Adipose tissue (tissue), 3 donors: ENCODE data around the gene LSAMP. TPM values are rescaled to one million over a fixed set of nuclear protein-coding genes. Genes with fewer than 3 reads are reported as not detected.

Experiments used
- H3K27ac ChIP-seq: one replicate; pipeline ENCODE4 v1.5.1; 2013; ENCODE audit warnings: low read depth, low read length
- whole genome bisulfite sequencing, 3 donors: extraction: QIAGEN DNeasy Blood & Tissue Kit; methylation state at CpG; one replicate each; pipeline ENCODE4 v1.1.7; 2013; 5-methylcytosine and 5-hydroxymethylcytosine counted together
- polyA plus RNA-seq, 3 donors: library from polyadenylated mRNA; stranded (reverse); fragments of 200-250 nt; gene quantifications; one replicate each; pipeline ENCODE4 v1.2.3, GENCODE V29; 2013
- donor health status: healthy with polysubstance abuse.
- donor health status: Bipolar disorder and iron deficiency.
- donor health status: healthy.

The LSAMP gene
- polyA plus RNA-seq, 3 donors = 0.38 to 2.1 (median 1.4) TPM

DNA sequence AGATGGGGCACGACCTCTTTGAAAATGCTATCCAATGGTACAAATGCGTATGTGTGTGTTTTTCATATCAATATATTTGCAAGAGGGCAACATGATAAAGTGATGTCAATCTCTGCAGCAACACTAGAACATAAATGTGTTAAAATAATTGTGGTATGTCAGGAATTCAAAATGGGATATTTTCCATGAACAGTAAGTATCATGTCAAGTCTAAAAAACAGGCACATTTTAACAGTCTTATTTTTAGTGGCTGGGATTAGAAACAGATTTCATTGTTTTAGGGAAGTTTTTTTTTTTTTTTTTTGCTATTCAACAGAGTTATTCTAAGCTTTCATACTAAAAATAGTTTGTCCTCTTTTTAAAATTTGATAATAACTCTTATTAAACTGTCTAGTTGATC lies 612.2 kb downstream of the LSAMP start:
- 46 to 67% (median 67%) methylated on average over 2 of the region's 2 CpGs for WGBS, 3 donors

DNA sequence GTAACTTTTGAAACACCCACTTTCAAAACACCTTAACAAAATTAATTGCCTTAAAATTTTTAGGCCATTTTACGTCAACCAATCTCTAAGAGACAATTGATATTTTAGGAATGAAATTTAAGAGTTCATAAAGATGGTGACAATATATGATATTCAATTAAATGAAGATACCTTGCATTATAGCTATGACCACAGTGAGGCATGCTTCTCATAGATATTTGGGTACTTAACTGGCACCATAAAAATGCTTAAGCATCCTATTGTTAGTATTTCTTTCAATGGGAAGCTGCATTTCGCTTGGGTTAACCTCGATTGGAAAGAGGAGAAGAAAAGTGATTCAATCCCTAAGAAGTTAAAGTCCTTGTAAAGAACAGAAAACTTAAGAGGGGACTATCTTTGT lies 613.0 kb downstream of the LSAMP start:
- WGBS, 3 donors = 75 to 89% (median 83%) methylated on average over 3 of the region's 3 CpGs
- H3K27ac ChIP-seq = no peak overlapping the region

More for the DNA sequence above, 612.2 kb downstream of the LSAMP start:
- no peak overlapping the region for H3K27ac ChIP-seq

DNA sequence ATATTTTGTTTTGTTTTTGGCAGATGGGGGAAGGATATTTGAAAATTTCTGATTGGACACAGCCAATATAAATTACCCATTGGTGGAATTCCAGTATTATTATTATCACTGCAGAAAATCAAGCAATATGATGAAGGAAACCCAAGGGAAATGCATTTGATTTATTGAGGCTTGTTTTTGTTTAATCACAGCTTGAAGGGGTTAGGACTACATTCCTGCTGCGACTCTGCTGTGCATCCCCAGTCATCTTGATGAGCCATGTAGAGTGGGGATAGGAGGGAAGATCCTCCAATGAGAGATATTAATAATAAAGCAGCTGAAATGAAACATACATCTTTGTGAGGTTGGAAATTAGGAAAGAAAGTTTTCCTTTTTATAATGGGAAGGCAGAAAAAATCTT lies 613.4 kb downstream of the LSAMP start:
- no peak overlapping the region for H3K27ac ChIP-seq
- WGBS, 3 donors = 68 to 78% (median 75%) methylated on average over 1 of the region's 1 CpG

DNA sequence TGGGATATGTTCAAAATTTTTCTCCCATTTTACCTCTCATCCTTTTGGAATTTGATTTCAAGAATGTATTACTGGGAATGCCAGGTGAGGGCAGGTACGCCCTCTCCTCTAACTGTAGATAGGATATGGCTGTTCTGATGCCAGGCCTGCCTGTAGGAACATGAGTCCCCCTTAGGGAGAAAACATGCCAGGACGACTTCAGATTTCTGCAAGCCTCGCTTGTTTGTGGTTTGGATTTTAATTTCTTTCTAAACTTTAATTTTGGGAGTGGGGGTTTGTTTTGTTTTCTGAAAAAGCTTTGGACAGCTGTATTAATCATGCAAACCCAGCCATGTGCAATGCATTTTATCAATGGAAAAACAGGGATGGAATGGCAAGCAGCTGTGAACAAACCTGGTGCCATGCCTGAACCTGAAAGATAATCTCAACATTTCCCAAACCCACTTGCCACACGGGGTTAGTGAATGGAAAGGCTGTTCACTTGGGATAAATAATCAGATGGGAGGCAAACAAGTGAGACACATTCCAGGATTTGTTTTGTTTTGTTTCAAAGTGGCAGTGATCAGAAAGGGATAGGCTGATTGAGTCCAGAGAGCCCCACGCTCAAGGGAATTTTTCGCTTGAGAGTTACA lies 614.4 kb downstream of the LSAMP start:
- H3K27ac ChIP-seq = no peak overlapping the region
- WGBS, 3 donors = 77 to 83% (median 83%) methylated on average over 6 of the region's 6 CpGs

DNA sequence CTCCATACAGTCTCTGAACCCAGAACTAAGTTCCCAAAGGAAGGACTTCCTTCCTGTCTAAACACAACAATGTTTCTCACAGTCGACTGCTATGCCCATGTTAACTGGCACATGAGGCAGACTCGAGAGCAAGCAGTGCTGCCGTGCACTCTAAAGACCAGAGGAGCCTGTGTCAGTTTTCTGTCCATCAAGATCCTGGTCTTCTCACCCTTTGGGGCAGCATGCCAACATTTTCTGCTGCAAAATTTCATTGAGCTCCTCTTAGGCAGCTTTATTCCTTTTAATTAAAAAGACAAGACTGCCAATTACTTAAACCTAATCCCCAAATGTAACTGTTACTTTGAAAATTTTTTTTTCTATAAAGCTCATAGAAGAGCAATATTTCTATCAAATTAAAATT lies 616.9 kb downstream of the LSAMP start:
- WGBS, 3 donors = 29 to 55% (median 39%) methylated on average over 3 of the region's 3 CpGs
- no peak overlapping the region for H3K27ac ChIP-seq

DNA sequence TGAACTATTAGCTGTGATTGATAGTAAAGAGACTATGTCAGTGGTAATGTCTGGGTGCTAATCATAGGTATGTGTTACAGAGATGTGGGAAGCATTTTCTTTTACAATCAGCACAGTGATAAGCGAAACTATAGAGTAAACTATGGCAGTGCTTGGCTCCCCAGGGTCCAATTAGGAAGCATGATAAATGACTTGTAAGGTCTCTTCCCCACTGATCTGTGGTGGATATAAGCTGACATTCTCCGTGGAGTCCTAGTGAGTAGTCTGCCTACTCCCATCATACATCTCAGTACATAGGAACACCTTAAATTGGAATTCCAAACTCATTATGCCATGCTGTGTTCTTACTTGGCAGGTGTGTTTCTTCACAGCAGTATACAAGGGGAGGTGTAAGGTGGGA lies 617.8 kb downstream of the LSAMP start:
- WGBS, 3 donors = 82 to 87% (median 87%) methylated on average over 2 of the region's 2 CpGs
- H3K27ac ChIP-seq = no peak overlapping the region

DNA sequence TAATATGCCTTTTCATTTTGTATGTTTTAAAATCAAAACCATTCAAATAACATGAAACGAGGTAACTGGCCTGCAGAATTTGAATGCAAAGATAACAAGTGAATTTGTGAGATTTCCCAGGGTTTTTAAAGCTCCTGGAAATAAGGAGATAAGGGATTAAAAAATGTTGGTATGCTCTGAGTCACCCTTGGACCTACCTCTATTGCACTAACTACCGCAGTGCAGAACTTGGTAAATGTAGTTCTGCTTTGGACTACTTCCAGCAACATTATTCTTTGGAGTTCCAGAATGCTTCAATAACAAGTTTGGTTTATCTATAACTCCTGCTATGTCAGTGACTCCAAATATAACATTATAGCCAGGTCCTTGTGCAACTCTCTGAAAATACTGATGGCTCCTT lies 620.2 kb downstream of the LSAMP start:
- H3K27ac ChIP-seq = no peak overlapping the region
- 48 to 79% (median 78%) methylated on average over 2 of the region's 2 CpGs for whole genome bisulfite sequencing, 3 donors

DNA sequence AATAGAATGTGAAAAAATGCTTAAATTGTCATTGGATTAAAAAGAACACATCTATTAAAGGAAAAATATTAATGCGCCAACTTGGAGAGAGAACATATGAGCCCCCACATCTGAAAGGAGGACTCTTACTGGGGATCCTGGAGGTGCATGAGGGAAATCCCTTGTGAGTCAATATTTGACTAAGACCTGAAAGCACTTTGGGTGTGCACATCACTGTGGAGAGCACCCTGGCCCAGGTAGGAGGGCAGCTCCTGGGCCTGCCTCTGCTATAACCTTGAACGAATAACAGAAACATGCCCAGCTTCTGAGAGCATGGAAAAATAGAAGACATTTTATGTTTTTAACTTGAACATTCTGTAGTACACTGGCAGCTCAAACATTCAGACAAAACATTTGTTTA lies 622.2 kb downstream of the LSAMP start:
- WGBS, 3 donors = 91 to 98% (median 94%) methylated on average over 2 of the region's 2 CpGs

DNA sequence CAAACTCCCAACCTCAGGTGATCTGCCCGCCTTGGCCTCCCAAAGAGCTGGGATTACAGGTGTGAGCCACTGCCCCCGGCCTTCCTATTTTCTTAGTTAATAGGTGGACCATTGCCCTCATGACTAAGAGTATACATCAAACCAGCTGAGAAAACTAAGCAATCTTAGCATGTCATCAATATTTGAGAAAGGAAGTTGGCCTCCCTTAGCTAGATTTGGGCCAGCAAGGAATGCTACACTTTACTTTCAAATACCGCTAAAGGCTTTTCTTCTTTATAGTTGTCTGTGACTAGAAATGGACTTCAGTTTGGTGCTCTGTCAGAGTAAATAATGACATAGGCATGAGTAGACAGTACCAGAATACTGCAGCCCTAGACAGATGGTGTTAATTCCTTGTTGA lies 622.7 kb downstream of the LSAMP start:
- no peak overlapping the region for H3K27ac ChIP-seq
- WGBS, 3 donors = 95 to 98% (median 95%) methylated on average over 3 of the region's 3 CpGs

More for the DNA sequence above, 622.2 kb downstream of the LSAMP start:
- no peak overlapping the region for H3K27ac ChIP-seq

DNA sequence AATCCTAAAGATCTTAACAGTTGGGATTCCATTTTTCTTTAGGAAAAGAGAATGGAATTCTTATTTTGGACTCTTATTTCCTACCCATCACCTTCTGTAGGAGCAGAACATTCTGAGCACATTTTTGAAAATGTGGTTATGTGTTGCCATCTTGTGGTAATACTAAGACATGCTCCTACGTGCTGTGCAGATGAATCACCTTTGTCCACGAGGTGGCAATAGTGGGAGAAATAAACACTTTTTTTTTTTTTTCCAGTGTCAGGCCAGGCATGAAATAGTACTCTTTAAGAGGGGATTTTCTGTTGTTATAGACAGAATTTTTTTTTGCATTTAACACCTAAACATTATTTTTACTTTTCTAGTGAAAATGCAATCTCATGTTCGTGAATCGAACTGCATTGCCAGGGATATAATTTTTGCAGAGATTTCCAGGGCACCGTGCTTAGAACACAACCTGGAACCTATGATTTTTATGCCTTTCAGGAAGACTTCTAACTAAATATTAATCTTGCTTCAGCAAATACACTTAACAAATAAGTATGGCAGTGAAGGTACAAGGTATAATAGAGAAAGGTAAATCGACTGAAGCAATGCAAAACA lies 625.4 kb downstream of the LSAMP start:
- no peak overlapping the region for H3K27ac ChIP-seq
- WGBS, 3 donors = 51 to 55% (median 54%) methylated on average over 6 of the region's 6 CpGs

DNA sequence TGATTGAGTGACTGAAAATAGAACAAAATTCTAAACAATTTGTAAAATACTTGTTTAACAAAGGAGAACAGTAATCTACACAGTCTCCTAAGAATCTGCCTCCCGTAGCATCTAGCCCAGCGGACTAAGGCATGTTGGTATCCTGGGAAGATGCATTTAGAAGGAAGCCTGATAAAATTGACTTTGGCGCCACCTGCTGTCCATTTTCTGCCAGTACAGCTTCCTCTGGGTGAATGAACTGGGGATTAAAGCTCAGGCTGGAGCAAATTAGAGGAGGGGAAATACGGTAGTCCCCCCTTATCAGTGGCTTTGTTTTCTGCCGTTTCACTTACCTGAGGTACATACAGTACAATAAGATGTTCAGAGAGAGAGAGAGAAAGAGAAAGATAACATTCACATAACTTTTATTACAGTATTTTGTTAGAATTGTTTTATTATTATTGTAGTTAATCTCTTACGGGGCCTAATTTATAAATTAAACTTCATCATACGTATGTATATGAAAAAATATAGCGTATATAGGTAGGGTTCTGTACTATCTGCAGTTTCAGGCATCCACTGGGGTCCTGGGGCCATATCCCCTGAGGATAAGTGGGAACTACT lies 630.4 kb downstream of the LSAMP start:
- no peak overlapping the region for H3K27ac ChIP-seq
- 18 to 23% (median 21%) methylated on average over 8 of the region's 8 CpGs for WGBS, 3 donors

DNA sequence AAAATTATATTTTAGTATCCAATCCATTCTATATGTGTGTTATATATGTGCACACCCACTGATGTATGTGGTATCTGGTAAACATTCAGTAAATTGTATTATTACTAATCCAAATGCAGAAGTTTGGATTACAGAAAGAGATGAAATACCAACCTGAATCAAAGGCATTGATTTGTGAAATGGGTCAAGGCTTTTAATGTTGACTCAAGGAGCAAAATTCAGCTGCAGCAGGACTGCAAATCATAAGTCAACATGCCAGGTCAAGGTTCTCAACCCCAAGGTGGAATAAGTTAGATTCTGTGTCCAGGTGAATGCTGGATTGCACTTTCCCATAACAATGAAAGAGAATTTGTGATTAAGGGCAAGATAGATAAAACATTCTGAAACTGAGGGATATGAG lies 631.3 kb downstream of the LSAMP start:
- no peak overlapping the region for H3K27ac ChIP-seq

DNA sequence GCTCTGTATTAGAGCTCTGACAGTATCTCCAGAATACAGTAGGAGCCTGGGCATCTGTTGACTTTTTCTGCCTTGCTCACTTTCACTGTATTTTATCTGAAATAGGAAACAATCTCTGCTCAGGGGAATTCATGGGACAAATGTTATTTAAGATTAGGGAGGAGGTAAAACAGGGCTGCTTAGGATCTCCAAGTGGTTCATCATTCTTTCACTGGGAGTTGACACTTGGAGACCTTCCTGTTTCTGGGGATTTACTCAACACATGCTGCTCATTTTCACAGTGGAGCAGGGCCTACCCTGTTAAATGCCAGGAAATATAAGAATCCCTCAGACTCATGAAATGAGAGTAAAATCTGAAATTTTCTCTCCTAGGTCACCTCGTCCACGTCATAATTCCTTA lies 636.5 kb downstream of the LSAMP start:
- H3K27ac ChIP-seq = no peak overlapping the region
- 84 to 96% (median 93%) methylated on average over 2 of the region's 2 CpGs for WGBS, 3 donors

DNA sequence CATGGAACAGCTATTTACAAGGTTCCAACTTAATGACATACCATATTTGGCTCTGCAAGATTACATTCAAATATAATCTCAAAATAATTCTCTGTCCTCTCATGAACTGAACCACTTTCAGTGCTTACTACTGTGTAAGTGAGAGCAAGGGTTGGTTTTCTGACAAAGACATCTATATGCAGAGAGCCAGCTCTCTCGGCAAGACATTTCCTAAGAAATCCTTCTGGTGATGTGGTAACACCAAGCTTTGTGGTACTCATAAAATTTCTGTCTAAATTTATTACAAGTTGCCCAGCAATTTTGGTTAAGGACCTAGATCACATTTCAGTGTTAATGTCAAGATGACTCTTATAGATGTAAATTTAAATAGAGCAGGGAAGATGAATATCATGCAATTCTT lies 637.0 kb downstream of the LSAMP start:
- H3K27ac ChIP-seq = no peak overlapping the region
- 62 to 81% (median 72%) methylated on average over 1 of the region's 1 CpG for WGBS, 3 donors

DNA sequence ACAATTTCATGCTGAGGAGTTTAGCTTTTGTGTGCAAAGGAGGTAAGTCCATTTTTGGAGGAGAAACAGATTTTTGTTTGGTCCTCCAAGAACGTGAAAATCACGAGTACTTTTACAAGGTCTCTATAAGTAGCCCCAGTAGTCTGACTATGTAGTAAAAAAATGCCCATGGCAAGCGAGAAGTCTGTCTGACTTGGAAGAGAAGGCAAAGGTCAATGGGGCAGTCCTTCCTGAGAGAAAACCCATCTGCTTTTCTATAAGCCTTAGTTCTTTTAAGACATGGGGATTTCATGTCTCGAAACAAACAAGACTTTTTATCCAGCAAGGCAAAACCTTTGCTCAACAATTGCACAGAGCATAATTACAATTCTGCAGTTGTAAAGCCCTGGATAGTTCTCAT lies 638.8 kb downstream of the LSAMP start:
- WGBS, 3 donors = 45 to 83% (median 80%) methylated on average over 4 of the region's 4 CpGs
- no peak overlapping the region for H3K27ac ChIP-seq

DNA sequence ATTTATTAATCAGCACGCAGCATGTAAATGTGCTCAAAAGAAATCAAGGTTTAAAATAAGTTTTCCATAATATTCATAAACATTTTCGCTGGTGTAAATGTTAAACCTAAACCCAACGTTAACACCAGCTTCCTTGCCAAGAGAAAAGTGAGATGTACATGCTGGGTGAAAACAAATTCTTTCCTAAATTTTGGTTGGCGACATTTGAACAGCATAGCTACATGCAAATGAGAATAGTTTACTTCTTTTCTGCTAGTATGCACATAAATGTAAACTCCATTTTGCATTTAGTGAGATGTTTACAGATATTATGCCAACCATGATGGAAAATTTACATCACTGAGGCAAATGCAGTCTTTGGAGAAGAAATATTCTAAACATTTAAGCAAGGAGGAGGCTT lies 639.8 kb downstream of the LSAMP start:
- 85 to 90% (median 89%) methylated on average over 4 of the region's 4 CpGs for WGBS, 3 donors
- no peak overlapping the region for H3K27ac ChIP-seq

DNA sequence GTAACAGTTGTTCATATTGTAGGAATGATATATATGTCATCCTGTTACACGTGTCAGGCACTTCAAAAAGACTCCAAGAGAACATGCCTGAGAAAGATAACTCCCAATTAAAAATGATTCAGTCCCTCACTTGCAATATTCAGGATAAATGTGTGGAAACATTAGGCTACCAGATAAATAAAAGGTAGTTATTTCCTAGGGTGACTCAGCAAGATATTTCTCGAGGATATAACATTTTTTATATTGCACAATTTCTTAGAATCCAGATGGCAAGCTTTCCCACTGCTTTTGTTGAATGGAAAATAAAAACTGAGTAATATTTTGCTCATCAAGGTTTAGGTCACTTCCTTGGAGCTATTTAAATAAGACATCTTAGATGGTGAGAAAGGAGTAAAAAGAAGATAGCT lies 640.6 kb downstream of the LSAMP start:
- no peak overlapping the region for H3K27ac ChIP-seq
- 23 to 54% (median 27%) methylated on average over 2 of the region's 2 CpGs for WGBS, 3 donors

DNA sequence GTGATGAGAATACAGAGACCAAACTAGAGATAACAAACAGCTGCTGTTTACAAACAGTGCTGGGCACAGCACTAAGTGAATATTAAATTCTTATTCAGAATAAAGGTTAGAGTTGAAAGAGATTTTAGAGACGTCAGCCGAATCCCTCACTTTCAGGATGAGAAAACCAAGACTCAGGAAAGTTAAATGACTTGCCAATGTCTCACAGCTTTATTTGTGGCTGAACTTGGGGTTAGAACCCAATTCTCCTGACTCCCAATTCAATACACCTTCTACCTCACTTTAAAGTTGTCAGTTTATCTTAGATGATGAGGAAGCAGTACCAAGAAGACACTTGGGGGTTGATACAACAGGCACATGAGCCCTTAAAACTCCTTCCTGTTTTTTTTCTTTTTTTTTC lies 641.1 kb downstream of the LSAMP start:
- H3K27ac ChIP-seq = no peak overlapping the region
- WGBS, 3 donors = 76 to 87% (median 77%) methylated on average over 2 of the region's 2 CpGs

DNA sequence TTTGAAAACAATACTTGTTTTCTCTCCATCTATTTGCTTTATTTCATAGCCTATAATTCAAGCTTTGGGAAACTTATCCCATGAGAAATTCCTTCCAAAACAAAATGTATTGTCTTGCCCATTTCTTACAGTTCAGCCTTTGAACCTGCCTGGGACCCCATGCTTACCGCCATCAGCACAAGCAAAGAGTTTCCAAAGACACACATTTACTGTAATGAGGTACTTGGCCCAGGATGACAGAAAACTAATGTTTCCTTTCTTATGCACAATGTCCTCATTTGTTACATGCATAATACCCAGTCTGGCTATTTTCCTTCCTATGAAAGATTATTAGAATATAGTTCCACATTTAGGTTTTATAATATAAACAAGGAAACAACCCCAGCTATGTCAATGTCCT lies 641.6 kb downstream of the LSAMP start:
- 79 to 92% (median 84%) methylated on average over 1 of the region's 1 CpG for WGBS, 3 donors
- H3K27ac ChIP-seq = no peak overlapping the region

DNA sequence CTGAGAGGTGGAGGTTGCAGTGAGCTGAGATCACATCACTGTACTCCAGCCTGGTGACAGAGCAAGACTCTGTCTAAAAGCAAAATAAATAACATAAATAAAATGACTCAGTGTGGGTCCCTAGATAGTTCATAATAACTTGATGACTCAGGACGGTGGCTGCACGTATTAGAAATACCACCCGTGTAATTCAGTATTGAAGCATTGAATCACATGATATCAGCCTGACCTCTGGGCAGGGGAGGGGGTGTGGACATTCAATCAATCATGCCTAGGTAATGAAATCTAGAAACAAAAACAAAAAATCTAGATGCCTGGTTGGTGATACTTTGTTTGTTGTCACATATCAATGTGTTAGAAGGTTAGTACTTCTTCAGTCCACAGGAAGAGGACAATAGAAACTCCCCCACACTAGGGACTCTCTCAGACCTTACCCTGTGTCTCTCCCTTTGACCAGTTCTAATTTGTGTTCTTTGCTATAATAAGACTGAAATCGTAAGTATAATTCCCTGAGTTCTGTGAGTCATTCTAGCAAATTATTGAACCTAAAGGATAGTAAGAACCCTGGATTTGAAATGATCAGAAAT lies 644.7 kb downstream of the LSAMP start:
- 72 to 83% (median 75%) methylated on average over 4 of the region's 4 CpGs for WGBS, 3 donors
- no peak overlapping the region for H3K27ac ChIP-seq
